Hepatocyte (in vitro differentiated cells): Measurements from ENCODE around the gene CRYZL1.
"Not testable (repeated sequence)": the region's sequence is repeated elsewhere in the genome, so short reads cannot be mapped to it uniquely, and the experiment has no call there.

ENCODE experiments used
- EZH2phosphoT487 ChIP-seq: fragments of 200-600 bp; sonication (generic); IDR thresholded peaks from one replicate; pipeline ENCODE4 v1.6.1; 2018; ENCODE audit warnings: antibody characterized with exemption, mild to moderate bottlenecking, low read depth, moderate library complexity; ENCODE audit not compliant: unreplicated experiment, severe bottlenecking
- TF ChIP-seq, protein P1 (sequence below): fragments of 200-600 bp; sonication (generic); IDR thresholded peaks from 2 replicates; pipeline ENCODE4 v1.5.1; 2016; ENCODE audit warnings: antibody characterized with exemption, mild to moderate bottlenecking; ENCODE audit not compliant: poor library complexity

DNA sequence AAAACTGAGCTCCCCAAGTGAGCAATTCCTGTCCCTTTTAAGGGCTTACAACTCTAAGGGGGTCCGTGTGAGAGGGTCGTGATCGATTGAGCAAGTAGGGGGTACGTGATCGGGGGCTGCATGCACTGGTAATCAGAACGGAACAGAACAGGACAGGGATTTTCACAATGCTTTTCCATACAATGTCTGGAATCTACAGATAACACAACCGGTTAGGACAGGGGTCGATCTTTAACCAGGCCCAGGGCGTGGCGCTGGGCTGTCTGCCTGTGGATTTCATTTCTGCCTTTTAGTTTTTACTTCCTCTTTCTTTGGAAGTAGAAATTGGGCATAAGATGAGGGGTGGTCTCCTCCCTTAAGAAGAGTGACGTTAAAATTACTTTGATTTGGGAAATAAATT is 24.0 kb downstream of the CRYZL1 start:
- TF ChIP-seq, protein P1, sequence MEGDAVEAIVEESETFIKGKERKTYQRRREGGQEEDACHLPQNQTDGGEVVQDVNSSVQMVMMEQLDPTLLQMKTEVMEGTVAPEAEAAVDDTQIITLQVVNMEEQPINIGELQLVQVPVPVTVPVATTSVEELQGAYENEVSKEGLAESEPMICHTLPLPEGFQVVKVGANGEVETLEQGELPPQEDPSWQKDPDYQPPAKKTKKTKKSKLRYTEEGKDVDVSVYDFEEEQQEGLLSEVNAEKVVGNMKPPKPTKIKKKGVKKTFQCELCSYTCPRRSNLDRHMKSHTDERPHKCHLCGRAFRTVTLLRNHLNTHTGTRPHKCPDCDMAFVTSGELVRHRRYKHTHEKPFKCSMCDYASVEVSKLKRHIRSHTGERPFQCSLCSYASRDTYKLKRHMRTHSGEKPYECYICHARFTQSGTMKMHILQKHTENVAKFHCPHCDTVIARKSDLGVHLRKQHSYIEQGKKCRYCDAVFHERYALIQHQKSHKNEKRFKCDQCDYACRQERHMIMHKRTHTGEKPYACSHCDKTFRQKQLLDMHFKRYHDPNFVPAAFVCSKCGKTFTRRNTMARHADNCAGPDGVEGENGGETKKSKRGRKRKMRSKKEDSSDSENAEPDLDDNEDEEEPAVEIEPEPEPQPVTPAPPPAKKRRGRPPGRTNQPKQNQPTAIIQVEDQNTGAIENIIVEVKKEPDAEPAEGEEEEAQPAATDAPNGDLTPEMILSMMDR = not testable (repeated sequence)
- TF ChIP-seq EZH2phosphoT487 = not testable (repeated sequence)
